Activated T-helper 1 cell treated with anti-CD3 and anti-CD28 coated beads, Interleukin-12 subunit alpha, Interleukin-12 subunit beta, Interleukin-2, Interleukin-4 antibody, amounts not matched to agents 30 ng/mL and 10 ng/mL and 1 ng/mL, durations not matched to agents 14 hours and 24 hours and 36 hours (primary cell): ENCODE measurements around the gene B3GALT6. TPM values are rescaled to one million over a fixed set of nuclear protein-coding genes. Genes with fewer than 3 reads are reported as not detected.
A peak's percentile ranks its signal among the peaks of the same experiment; 100 is the strongest.

Experiments used
- DNase-seq: peaks from one replicate; pipeline ENCODE4 v3.0.0; 2021; ENCODE audit warnings: low spot score
- H3K27ac Mint-ChIP-seq: one replicate; pipeline ENCODE4 v1.8.0; 2021; ENCODE audit warnings: mild to moderate bottlenecking, mixed read lengths
- H3K27me3 Mint-ChIP-seq: one replicate; pipeline ENCODE4 v1.8.0; 2022; ENCODE audit warnings: mild to moderate bottlenecking, moderate library complexity, mixed read lengths; ENCODE audit not compliant: insufficient read depth
- H3K36me3 Mint-ChIP-seq: one replicate; pipeline ENCODE4 v1.8.0; 2021; ENCODE audit warnings: low read depth, mixed read lengths
- H3K4me1 Mint-ChIP-seq: one replicate; pipeline ENCODE4 v1.8.0; 2021; ENCODE audit warnings: low read depth, mixed read lengths
- H3K4me3 Mint-ChIP-seq: one replicate; pipeline ENCODE4 v1.8.0; 2021; ENCODE audit warnings: mild to moderate bottlenecking, moderate library complexity, mixed read lengths
- H3K9me3 Mint-ChIP-seq: one replicate; pipeline ENCODE4 v1.8.0; 2021; ENCODE audit warnings: mixed read lengths
- intact Hi-C: fragments of 100-400 bp; cut with micrococcal nuclease; formaldehyde crosslinking; loops from one replicate; pipeline ENCODE4 v1.15.1; 2024
- total RNA-seq: library from RNA; stranded (reverse); gene quantifications from 2 replicates; pipeline ENCODE4 v1.2.3, GENCODE V29; 2022

The B3GALT6 gene
- total RNA-seq, 1 donor from 2014 or later, result 45.9 TPM

- Mint-ChIP-seq H3K27me3 (no peaks in the 10 kb centered on the region), H3K9me3 (no peaks in the 10 kb centered on the region), H3K4me1 (peaks cover 19% of the 10 kb centered on the region), H3K27ac (no peak overlapping the region), H3K4me3 (peak overlapping the region; percentile 11), H3K36me3 (peaks cover 17% of the 10 kb centered on the region)
- DNase-seq, result no peak
- intact Hi-C loops, result no loop called here
Measured at GRCh38 chr1:1235016-1235744, 3.1 kb downstream of the B3GALT6 start.

DNA sequence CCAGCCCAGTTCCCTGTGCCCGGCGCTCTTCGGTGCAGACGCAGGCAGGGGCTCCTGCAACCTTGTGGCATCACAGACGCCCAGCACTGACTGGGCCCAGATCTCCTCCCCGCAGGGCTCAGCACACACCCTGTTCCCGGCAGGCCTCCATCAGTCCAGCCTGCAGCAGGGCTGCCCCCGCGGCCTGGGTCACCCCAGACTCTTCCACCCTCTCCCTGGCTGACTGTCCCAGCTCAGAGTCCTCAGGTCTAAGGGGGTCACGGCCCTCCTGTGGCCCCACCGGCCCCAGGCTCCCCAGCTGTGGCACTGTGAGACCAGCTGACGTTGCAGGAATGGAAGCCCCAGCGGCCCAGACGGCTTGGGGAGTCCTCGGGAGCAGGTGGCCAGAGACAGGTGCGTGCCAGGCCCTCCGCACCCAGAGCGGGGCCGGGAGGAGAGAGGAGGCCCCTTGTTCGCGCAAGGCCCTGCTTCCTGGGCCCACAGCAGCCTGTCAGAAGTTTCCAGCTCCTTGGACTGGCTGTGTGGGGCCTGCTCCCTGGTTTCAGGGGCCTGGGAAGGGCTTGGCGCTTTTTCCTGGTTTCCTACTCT, 4.2 kb downstream of the B3GALT6 start:
- no peak overlapping the region for H3K4me3 Mint-ChIP-seq
- no peak for DNase-seq
- no peak overlapping the region for H3K27ac Mint-ChIP-seq
- no peaks in the 10 kb centered on the region for H3K9me3 Mint-ChIP-seq
- H3K36me3 Mint-ChIP-seq, result peaks cover 11% of the 10 kb centered on the region
- no peaks in the 10 kb centered on the region for H3K27me3 Mint-ChIP-seq
- H3K4me1 Mint-ChIP-seq, result peaks cover 13% of the 10 kb centered on the region
- intact Hi-C loops, result no loop called here

DNA sequence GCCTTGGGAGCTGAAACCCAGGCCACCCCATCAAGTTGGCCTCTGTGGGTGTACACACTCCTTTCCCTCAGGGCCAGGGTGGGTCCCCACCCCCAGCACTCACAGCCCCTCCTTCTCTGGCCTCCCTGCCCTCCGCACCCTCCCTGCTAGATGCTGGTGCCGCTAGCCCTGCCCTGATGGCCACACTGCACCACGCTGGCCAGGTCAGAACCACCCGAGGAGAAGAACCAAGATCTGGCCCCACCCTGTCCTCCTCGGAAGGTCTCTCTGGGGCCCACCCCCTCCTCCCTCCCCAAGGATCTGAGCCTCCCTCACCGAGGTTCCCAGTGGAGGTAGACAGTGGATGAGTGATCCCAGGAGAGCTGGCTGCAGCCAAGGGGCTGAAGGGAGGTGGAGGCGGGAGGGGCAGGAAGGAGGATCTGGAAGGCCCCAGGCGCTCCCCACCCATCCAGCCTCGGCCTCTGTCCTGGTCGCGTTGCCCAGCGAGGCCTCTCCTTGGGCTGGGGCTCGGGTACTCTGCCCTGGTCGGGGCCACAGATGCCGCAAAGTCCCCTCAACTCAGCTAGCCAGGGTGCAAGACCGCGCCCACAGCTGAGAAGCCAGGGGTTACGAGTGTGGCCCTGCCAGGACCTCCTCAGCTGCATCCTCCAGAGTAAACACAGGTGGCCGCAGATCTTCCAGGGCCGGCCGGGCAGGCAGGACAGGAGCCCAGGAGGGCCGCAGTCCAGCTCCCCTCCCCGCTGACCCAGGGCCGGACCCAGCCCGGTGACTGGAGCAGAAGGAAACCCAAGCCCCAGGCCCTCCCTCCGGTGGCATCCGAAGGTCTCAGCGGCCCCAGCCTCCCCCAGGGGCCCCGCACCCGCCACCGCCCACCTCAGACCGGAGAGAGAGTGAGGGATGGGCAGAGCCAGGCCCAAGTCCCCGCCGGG, 5.2 kb downstream of the B3GALT6 start:
- no peak overlapping the region for H3K4me3 Mint-ChIP-seq
- H3K4me1 Mint-ChIP-seq, result peaks cover 13% of the 10 kb centered on the region
- no peaks in the 10 kb centered on the region for H3K9me3 Mint-ChIP-seq
- intact Hi-C loops, result no loop called here
- H3K27me3 Mint-ChIP-seq, result no peaks in the 10 kb centered on the region
- peaks cover 11% of the 10 kb centered on the region for H3K36me3 Mint-ChIP-seq
- no peak for DNase-seq
- H3K27ac Mint-ChIP-seq, result no peak overlapping the region

GRCh38 chr1:1237874-1238701, 6.1 kb downstream of the B3GALT6 start:
- intact Hi-C loops, result no loop called here
- H3K27ac Mint-ChIP-seq, result no peak overlapping the region
- H3K4me1 Mint-ChIP-seq, result peaks cover 13% of the 10 kb centered on the region
- H3K36me3 Mint-ChIP-seq, result peaks cover 11% of the 10 kb centered on the region
- no peaks in the 10 kb centered on the region for H3K27me3 Mint-ChIP-seq
- DNase-seq, result no peak
- no peak overlapping the region for H3K4me3 Mint-ChIP-seq
- H3K9me3 Mint-ChIP-seq, result no peaks in the 10 kb centered on the region

- H3K4me1 Mint-ChIP-seq, result peaks cover 9% of the 10 kb centered on the region
- H3K4me3 Mint-ChIP-seq, result no peak overlapping the region
- H3K36me3 Mint-ChIP-seq, result peaks cover 7% of the 10 kb centered on the region
- no peaks in the 10 kb centered on the region for H3K9me3 Mint-ChIP-seq
- no peak overlapping the region for H3K27ac Mint-ChIP-seq
- no peaks in the 10 kb centered on the region for H3K27me3 Mint-ChIP-seq
- intact Hi-C loops, result no loop called here
- DNase-seq, result no peak
Measured at GRCh38 chr1:1238702-1239178, 6.7 kb downstream of the B3GALT6 start.

- Mint-ChIP-seq H3K4me1 (peaks cover 4% of the 10 kb centered on the region), H3K36me3 (peaks cover 2% of the 10 kb centered on the region), H3K27me3 (no peaks in the 10 kb centered on the region), H3K9me3 (no peaks in the 10 kb centered on the region), H3K27ac (no peak overlapping the region), H3K4me3 (no peak overlapping the region)
- intact Hi-C loops, result no loop called here
- DNase-seq, result no peak
Measured at GRCh38 chr1:1239227-1239613, 7.2 kb downstream of the B3GALT6 start.

- Mint-ChIP-seq H3K9me3 (no peaks in the 10 kb centered on the region), H3K27me3 (no peaks in the 10 kb centered on the region), H3K4me1 (no peaks in the 10 kb centered on the region), H3K36me3 (no peaks in the 10 kb centered on the region), H3K27ac (no peak overlapping the region), H3K4me3 (no peak overlapping the region)
- intact Hi-C loops, result no loop called here
- no peak for DNase-seq
Measured at GRCh38 chr1:1239614-1240347, 7.7 kb downstream of the B3GALT6 start.

DNA sequence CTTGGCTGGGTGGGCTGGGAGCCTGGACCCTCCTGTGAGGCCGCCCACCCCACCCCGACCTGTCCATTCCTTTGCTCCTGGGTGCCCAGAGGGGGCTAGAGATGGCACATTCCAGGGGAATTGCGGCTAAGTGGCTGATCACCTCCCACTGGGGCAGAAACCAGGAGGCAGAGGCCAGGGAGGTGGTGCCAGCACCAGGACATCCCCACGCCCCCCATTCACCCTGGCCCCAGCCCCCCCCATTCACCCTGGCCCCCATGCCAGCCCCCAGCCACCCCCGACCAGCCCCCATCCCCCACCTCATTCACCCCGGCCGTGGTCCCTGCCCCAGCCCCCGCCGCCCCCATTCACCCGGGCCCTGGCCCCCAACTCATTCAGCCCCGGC, 8.3 kb downstream of the B3GALT6 start:
- H3K9me3 Mint-ChIP-seq, result no peaks in the 10 kb centered on the region
- H3K27ac Mint-ChIP-seq, result no peak overlapping the region
- H3K4me3 Mint-ChIP-seq, result no peak overlapping the region
- intact Hi-C loops, result no loop called here
- DNase-seq, result no peak
- H3K36me3 Mint-ChIP-seq, result no peaks in the 10 kb centered on the region
- H3K4me1 Mint-ChIP-seq, result no peaks in the 10 kb centered on the region
- no peaks in the 10 kb centered on the region for H3K27me3 Mint-ChIP-seq

GRCh38 chr1:1240822-1241587, 9.0 kb downstream of the B3GALT6 start:
- H3K4me3 Mint-ChIP-seq, result no peak overlapping the region
- intact Hi-C loops, result no loop called here
- H3K36me3 Mint-ChIP-seq, result no peaks in the 10 kb centered on the region
- H3K4me1 Mint-ChIP-seq, result no peaks in the 10 kb centered on the region
- no peaks in the 10 kb centered on the region for H3K27me3 Mint-ChIP-seq
- DNase-seq, result no peak
- H3K9me3 Mint-ChIP-seq, result no peaks in the 10 kb centered on the region
- no peak overlapping the region for H3K27ac Mint-ChIP-seq

DNA sequence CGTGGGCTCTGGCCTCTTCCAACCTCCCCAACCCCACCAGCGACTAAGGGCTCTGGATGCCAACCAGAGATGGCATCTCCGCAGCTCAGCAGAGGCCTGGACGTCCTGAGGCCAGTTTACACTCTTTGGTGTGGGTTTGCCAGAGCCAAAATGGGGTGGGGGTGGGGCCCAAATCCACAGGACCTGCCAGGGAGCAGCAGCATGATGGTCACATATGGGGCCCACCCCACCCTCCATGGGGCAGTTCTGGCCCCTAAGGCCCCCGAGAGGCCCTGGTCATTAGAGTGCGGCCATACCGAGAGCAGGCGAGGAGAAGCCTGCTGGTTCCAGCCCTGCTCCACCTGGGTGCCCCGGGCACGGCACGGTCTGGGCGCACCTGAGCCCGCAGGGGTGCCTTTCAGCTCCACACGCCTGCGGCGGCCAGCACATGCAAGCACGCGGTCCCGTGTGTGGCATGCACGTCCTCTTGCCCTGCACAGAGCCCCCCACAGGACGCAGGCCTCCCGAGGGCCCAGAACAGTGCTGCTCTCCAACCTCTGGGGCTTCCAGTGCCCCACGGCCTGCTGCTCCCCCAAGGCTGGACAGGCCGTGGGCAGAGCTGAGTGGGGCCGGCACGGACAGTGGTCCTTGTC, 9.7 kb downstream of the B3GALT6 start:
- no peaks in the 10 kb centered on the region for H3K27me3 Mint-ChIP-seq
- H3K4me3 Mint-ChIP-seq, result no peak overlapping the region
- no peaks in the 10 kb centered on the region for H3K9me3 Mint-ChIP-seq
- H3K4me1 Mint-ChIP-seq, result no peaks in the 10 kb centered on the region
- intact Hi-C loops, result no loop called here
- no peaks in the 10 kb centered on the region for H3K36me3 Mint-ChIP-seq
- H3K27ac Mint-ChIP-seq, result no peak overlapping the region
- DNase-seq, result no peak
